GM12878 (cell line): Measurements from ENCODE around the gene GH2. TPM values are rescaled to one million over a fixed set of nuclear protein-coding genes. Genes with fewer than 3 reads are reported as not detected.
"Not testable (repeated sequence)": the region's sequence is repeated elsewhere in the genome, so short reads cannot be mapped to it uniquely, and the experiment has no call there.

ENCODE experiments used
- ATAC-seq: fragments of 200-7000 bp; cut with Tn5 transposase; 3 replicates; pipeline ENCODE4 v1.9.1; 2020; ENCODE audit warnings: mild to moderate bottlenecking, moderate library complexity
- BruUV-seq: library from RNA; stranded (reverse); fragments of 400-500 nt; replicated peaks from 2 replicates; lab custom pipeline; 2021; lab: Mats Ljungman, UMichigan
- CTCF ChIA-PET: fragments of 300-600 bp; sonication (Branson Sonifier 250); formaldehyde crosslinking; extraction: SDS; loops from one replicate; lab custom pipeline; 2021; ENCODE audit warnings: inconsistent platforms; lab: Yijun Ruan, JAX
- POLR2A ChIA-PET: fragments of 350-600 bp; formaldehyde crosslinking; extraction: SDS; loops from one replicate; lab custom pipeline; 2021; ENCODE audit warnings: inconsistent platforms; lab: Charles Lee
- RAD21 ChIA-PET: fragments of 300-600 bp; sonication (Branson Sonifier 250); formaldehyde crosslinking; loops from one replicate; lab custom pipeline; 2023; ENCODE audit warnings: antibody characterized with exemption; ENCODE audit not compliant: unreplicated experiment; lab: Charles Lee
- SMC1A ChIA-PET: fragments of 300-600 bp; sonication (Branson Sonifier 250); formaldehyde crosslinking; loops from one replicate; lab custom pipeline; 2023; ENCODE audit not compliant: unreplicated experiment, uncharacterized antibody; lab: Charles Lee
- DNase-seq: peaks from one replicate; pipeline ENCODE4 v3.0.0-alpha.2; 2011; ENCODE audit warnings: low read depth, low spot score
- FAIRE-seq: peaks from 3 replicates; lab custom pipeline; 2011; peaks lifted over from hg19 to GRCh38; lab: Jason Lieb, UNC
- H2AFZ ChIP-seq: 2 replicates; pipeline ENCODE4 v1.6.0; 2011; ENCODE audit warnings: low read depth, low read length, control low read depth; ENCODE audit not compliant: control insufficient read depth
- H3K27ac ChIP-seq: 2 replicates; pipeline ENCODE4 v1.5.1; 2011; ENCODE audit warnings: control low read depth; ENCODE audit not compliant: control insufficient read depth, insufficient read depth
- H3K27me3 ChIP-seq, 2 experiments: replicated peaks in 1 of 2; 2 replicates each; pipeline versions ENCODE4 v1.6.0 to v1.6.1; 2011; ENCODE audit warnings: low read length in 1 of 2; ENCODE audit not compliant: control insufficient read depth in 2 of 2, insufficient read depth in 2 of 2
- H3K36me3 ChIP-seq, 2 experiments: 2 replicates each; pipeline ENCODE4 v1.5.1; 2011; ENCODE audit warnings: low read length in 1 of 2; ENCODE audit not compliant: control insufficient read depth in 2 of 2, insufficient read depth in 2 of 2
- H3K4me1 ChIP-seq: 2 replicates; pipeline ENCODE4 v1.6.1; 2011; ENCODE audit warnings: mild to moderate bottlenecking, low read length, moderate library complexity, mixed read lengths; ENCODE audit not compliant: control insufficient read depth, insufficient read depth
- H3K4me2 ChIP-seq: 2 replicates; pipeline ENCODE4 v1.6.0; 2011; ENCODE audit warnings: control low read depth; ENCODE audit not compliant: control insufficient read depth, insufficient read depth
- H3K4me3 ChIP-seq: fragments of 200-600 bp; sonication (generic); 2 replicates; pipeline ENCODE4 v1.5.1; 2016
- H3K79me2 ChIP-seq: 2 replicates; pipeline ENCODE4 v1.6.0; 2011; ENCODE audit warnings: low read length; ENCODE audit not compliant: control insufficient read depth, insufficient read depth
- H3K9ac ChIP-seq: 2 replicates; pipeline ENCODE4 v1.8.0; 2011; ENCODE audit warnings: low read length, control low read depth, mixed read lengths; ENCODE audit not compliant: control insufficient read depth, insufficient read depth
- H3K9me3 ChIP-seq: replicated peaks from 3 replicates; pipeline ENCODE4 v1.5.1; 2011; ENCODE audit warnings: mild to moderate bottlenecking, low read length; ENCODE audit not compliant: control insufficient read depth, insufficient read depth
- H4K20me1 ChIP-seq: 2 replicates; pipeline ENCODE4 v1.6.0; 2011; ENCODE audit not compliant: control insufficient read depth, insufficient read depth
- SUZ12 ChIP-seq: fragments of 200-600 bp; sonication (generic); IDR thresholded peaks from one replicate; pipeline ENCODE4 v1.6.1; 2018; ENCODE audit warnings: antibody characterized with exemption, mild to moderate bottlenecking; ENCODE audit not compliant: unreplicated experiment
- TCF12 ChIP-seq: IDR thresholded peaks from 2 replicates; pipeline ENCODE4 v1.6.1; 2011; ENCODE audit warnings: low read depth, mild to moderate bottlenecking, low read length
- WGBS: methylation state at CpG from one replicate; pipeline ENCODE4 v1.1.6; 2016; ENCODE audit warnings: low lambda C conversion rate; ENCODE audit not compliant: insufficient replicate concordance, insufficient coverage; ENCODE audit errors: missing lambda C conversion rate; 5-methylcytosine and 5-hydroxymethylcytosine counted together
- in situ Hi-C: fragments of 300-500 bp; cut with MboI; formaldehyde crosslinking; loops from 9 replicates; pipeline ENCODE4 v1.14.3; 2018; ENCODE audit warnings: mixed read lengths
- intact Hi-C: fragments of 100-400 bp; cut with micrococcal nuclease; formaldehyde crosslinking; loops from one replicate; pipeline ENCODE4 v1.14.2; 2022; ENCODE audit not compliant: unreplicated experiment
- polyA plus RNA-seq, 11 experiments: library from polyadenylated mRNA; depleted of rRNA in 4 of 11; unstranded in 6 of 11; stranded (reverse) in 5 of 11; fragments of >200 nt; fragmentation: Nextera tagmentation in 4 of 11; fragmentation: Illumina TruSeq in 1 of 11; extraction: Ambion mirVana in 4 of 11; extraction: Trizol in 1 of 11; gene quantifications; 1 replicate in 1 of 11; 2 replicates in 10 of 11; pipeline versions ENCODE4 v1.2.1 to v1.2.3, GENCODE V29; 2011 to 2016; ENCODE audit warnings: inconsistent platforms in 2 of 11, missing spikeins in 2 of 11, low read depth in 1 of 11
- total RNA-seq, 4 experiments: library from RNA; depleted of rRNA in 3 of 4; stranded (reverse); fragments of >200 nt in 3 of 4; fragmentation: Illumina TruSeq in 1 of 4; extraction: Trizol in 1 of 4; gene quantifications; 2 replicates each; pipeline versions ENCODE4 v1.2.1 to v1.2.3, GENCODE V29; 2013 to 2021
- TF ChIP-seq, protein P1 (sequence below): fragments of 450-650 bp; IDR thresholded peaks from 2 replicates; pipeline ENCODE4 v1.6.1; 2016; ENCODE audit warnings: mild to moderate bottlenecking
- TF ChIP-seq, protein P2 (sequence below): IDR thresholded peaks from 2 replicates; pipeline ENCODE4 v1.6.1; 2011; ENCODE audit warnings: low read depth, low read length, improper control_type of control experiment, borderline replicate concordance
- TF ChIP-seq, protein P3 (sequence below): fragments of 450-650 bp; IDR thresholded peaks from 2 replicates; pipeline ENCODE4 v1.6.1; 2018; ENCODE audit warnings: borderline replicate concordance, mild to moderate bottlenecking; ENCODE audit not compliant: partially characterized antibody

Gene GH2
- total and polyA plus RNA-seq, 10 of the 15 experiments (the other 5 are each of a cell fraction or from before 2014, with no cell fraction given), result not detected

DNA sequence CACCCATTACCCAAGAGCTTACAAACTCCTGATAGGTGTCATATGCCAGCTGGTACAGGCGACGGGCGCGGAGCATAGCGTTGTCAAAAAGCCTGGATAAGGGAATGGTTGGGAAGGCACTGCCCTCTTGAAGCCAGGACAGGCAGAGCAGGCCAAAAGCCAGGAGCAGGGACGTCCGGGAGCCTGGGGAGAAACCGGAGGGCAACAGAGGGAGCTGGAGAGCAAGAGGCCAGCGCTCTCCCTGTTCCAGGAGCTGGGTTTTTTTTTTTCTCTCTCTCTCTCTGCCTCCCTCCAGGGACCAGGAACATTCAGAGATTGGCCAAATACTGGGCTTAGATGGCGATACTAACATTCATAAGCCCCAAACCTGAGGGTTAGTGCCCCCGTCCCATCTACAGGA lies 407 bp downstream of the GH2 start:
- ATAC-seq, H3K27me3 ChIP-seq, POLR2A ChIA-PET, H3K36me3 ChIP-seq, H3K4me1 ChIP-seq, H3K4me2 ChIP-seq, H3K9me3 ChIP-seq, DNase-seq, H3K9ac ChIP-seq, in situ Hi-C loops, H3K4me3 ChIP-seq, RAD21 ChIA-PET, H2AFZ ChIP-seq, BruUV-seq, FAIRE-seq, intact Hi-C loops, H4K20me1 ChIP-seq, H3K27ac ChIP-seq, H3K79me2 ChIP-seq: not testable (repeated sequence)
- ChIA-PET CTCF (interaction anchor here (0.7 to 3.8 kb wide), 8 partner anchors 8 to 145 kb away, joined by 3 to 20 read pairs (median 4); partner anchors contain the start of gene DDX42), SMC1A (interaction anchor here (0.6 kb wide), 1 partner anchor 46 kb away, joined by 3 read pairs; no protein-coding TSS in a partner anchor)
- WGBS, result 59% methylated on average over 11 of the region's 11 CpGs

DNA sequence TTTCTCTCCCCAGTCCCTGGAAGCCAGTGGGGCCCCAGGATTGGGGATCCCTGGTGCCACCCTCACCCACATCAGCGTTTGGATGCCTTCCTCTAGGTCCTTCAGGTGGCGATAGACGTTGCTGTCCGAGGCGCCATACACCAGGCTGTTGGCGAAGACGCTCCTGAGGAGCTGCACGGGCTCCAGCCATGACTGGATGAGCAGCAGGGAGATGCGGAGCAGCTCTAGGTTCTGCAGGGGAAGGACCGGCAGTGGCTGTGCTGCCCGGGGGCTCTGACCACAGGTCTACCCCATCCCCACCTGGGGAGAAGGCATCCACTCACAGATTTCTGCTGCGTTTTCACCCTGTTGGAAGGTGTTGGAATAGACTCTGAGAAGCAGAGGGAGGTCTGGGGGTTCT lies 1.0 kb downstream of the GH2 start:
- SMC1A ChIA-PET, result interaction anchor here (0.6 kb wide), 1 partner anchor 46 kb away, joined by 3 read pairs; no protein-coding TSS in a partner anchor
- Histone ChIP-seq H3K4me2 (no peak overlapping the region), H3K27ac (no peak overlapping the region), H3K79me2 (no peaks in the 10 kb centered on the region), H3K9me3 (no peaks in the 10 kb centered on the region), H3K9ac (no peak overlapping the region), H3K4me1 (no peaks in the 10 kb centered on the region), H3K4me3 (no peak overlapping the region), H3K27me3 (no peaks in the 10 kb centered on the region), H2AFZ (no peak overlapping the region), H3K36me3 (no peaks in the 10 kb centered on the region), H4K20me1 (no peaks in the 10 kb centered on the region)
- 67% methylated on average over 12 of the region's 12 CpGs for WGBS
- CTCF ChIA-PET, result interaction anchor here (0.7 to 3.8 kb wide), 7 partner anchors 9 to 146 kb away, joined by 3 to 20 read pairs (median 5); partner anchors contain the start of gene DDX42
- RAD21 ChIA-PET, result no interaction called here
- ATAC-seq (no peak), FAIRE-seq (no peak), DNase-seq (no peak)
- in situ Hi-C loops (no loop called here), intact Hi-C loops (no loop called here)
- TF ChIP-seq, protein P1, sequence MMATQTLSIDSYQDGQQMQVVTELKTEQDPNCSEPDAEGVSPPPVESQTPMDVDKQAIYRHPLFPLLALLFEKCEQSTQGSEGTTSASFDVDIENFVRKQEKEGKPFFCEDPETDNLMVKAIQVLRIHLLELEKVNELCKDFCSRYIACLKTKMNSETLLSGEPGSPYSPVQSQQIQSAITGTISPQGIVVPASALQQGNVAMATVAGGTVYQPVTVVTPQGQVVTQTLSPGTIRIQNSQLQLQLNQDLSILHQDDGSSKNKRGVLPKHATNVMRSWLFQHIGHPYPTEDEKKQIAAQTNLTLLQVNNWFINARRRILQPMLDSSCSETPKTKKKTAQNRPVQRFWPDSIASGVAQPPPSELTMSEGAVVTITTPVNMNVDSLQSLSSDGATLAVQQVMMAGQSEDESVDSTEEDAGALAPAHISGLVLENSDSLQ, result no peak
- no peak for TF ChIP-seq TCF12
- TF ChIP-seq, protein P2, sequence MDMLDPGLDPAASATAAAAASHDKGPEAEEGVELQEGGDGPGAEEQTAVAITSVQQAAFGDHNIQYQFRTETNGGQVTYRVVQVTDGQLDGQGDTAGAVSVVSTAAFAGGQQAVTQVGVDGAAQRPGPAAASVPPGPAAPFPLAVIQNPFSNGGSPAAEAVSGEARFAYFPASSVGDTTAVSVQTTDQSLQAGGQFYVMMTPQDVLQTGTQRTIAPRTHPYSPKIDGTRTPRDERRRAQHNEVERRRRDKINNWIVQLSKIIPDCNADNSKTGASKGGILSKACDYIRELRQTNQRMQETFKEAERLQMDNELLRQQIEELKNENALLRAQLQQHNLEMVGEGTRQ, result no peak
- TF ChIP-seq, protein P3, sequence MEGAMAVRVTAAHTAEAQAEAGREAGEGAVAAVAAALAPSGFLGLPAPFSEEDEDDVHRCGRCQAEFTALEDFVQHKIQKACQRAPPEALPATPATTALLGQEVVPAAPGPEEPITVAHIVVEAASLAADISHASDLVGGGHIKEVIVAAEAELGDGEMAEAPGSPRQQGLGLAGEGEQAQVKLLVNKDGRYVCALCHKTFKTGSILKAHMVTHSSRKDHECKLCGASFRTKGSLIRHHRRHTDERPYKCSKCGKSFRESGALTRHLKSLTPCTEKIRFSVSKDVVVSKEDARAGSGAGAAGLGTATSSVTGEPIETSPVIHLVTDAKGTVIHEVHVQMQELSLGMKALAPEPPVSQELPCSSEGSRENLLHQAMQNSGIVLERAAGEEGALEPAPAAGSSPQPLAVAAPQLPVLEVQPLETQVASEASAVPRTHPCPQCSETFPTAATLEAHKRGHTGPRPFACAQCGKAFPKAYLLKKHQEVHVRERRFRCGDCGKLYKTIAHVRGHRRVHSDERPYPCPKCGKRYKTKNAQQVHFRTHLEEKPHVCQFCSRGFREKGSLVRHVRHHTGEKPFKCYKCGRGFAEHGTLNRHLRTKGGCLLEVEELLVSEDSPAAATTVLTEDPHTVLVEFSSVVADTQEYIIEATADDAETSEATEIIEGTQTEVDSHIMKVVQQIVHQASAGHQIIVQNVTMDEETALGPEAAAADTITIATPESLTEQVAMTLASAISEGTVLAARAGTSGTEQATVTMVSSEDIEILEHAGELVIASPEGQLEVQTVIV, result no peak
- TF ChIP-seq SUZ12, result no peak
- no TSS peak for BruUV-seq
- POLR2A ChIA-PET, result no interaction called here
